ENCODE data around the gene IFNL2. TPM values are rescaled to one million over a fixed set of nuclear protein-coding genes. Genes with fewer than 3 reads are reported as not detected.

Gene IFNL2
- total and polyA plus RNA-seq, 2 donors (not counting 3 experiments of a cell fraction or from before 2014, with no cell fraction given), result not detected

GRCh38 chr19:39301021-39301420 is 32.8 kb downstream of the IFNL2 start:
- CTCF ChIA-PET, result interaction anchor here (0.9 kb wide), 1 partner anchor 10 kb away, joined by 3 read pairs; no protein-coding TSS in a partner anchor
- Histone ChIP-seq H3K79me2 (ENCODE audit: control insufficient read depth, insufficient read depth, low read length) (no peaks in the 10 kb centered on the region), H3K27me3 (ENCODE audit: control insufficient read depth in 2 of 2, insufficient read depth in 2 of 2, low read length in 2 of 2) (peaks cover 23 to 30% of the 10 kb centered on the region in 2 experiments), H3K4me3 (replicated peaks in 1 of 3; ENCODE audit: insufficient read depth in 1 of 3, low read depth in 1 of 3, low read length in 3 of 3) (no peak overlapping the region), H3K9me1 (replicated peaks; ENCODE audit: control insufficient read depth, extremely low read depth, insufficient read depth, low read length) (no peaks in the 10 kb centered on the region), H4K20me1 (replicated peaks; ENCODE audit: control insufficient read depth, extremely low read depth, insufficient read depth, low read length) (no peaks in the 10 kb centered on the region), H3K4me1 (ENCODE audit: control insufficient read depth, extremely low read depth, insufficient read depth, low read length) (no peaks in the 10 kb centered on the region), H3K27ac (ENCODE audit: insufficient read depth, low read depth, low read length) (no peak overlapping the region), H2AFZ (ENCODE audit: low read depth, low read length) (no peak overlapping the region), H3K36me3 (ENCODE audit: control insufficient read depth in 2 of 2, extremely low read depth in 1 of 2, insufficient read depth in 2 of 2, low read length in 2 of 2) (no peaks in the 10 kb centered on the region), H3K9ac (replicated peaks; ENCODE audit: extremely low read depth, insufficient read depth, low read length) (no peak overlapping the region), H3K9me3 (replicated peaks; ENCODE audit: control insufficient read depth, insufficient read depth, low read length) (no peaks in the 10 kb centered on the region), H3K4me2 (ENCODE audit: insufficient read depth, low read length) (no peak overlapping the region)
- intact Hi-C loops (cut with micrococcal nuclease) (no loop called here), dilution Hi-C loops (cut with MboI; ENCODE audit: extremely low pct_ligation_motif_present, low sequenced_read_pairs) (no loop called here)
- BruUV-seq (replicated peaks), result no TSS peak
- no peak for FAIRE-seq
- DNase-seq (ENCODE audit: low read depth, low spot score), result no peak
- POLR2A ChIA-PET, result no interaction called here
- TF ChIP-seq POLR2A (IDR thresholded peaks at IDR 0.05; ENCODE audit: low read depth, low read length), result no peak
- no peak for TF ChIP-seq CTCF (IDR thresholded peaks at IDR 0.05; ENCODE audit: extremely low read depth in 1 of 2, insufficient read depth in 1 of 2, low read depth in 1 of 2, low read length in 2 of 2)
- TF ChIP-seq FOS (IDR thresholded peaks at IDR 0.05; ENCODE audit: borderline replicate concordance, insufficient read depth, low read length), result no peak
- no peak for TF ChIP-seq EZH2 (IDR thresholded peaks at IDR 0.05; ENCODE audit: borderline replicate concordance, low read depth, low read length, severe bottlenecking)
- TF ChIP-seq GATA2 (IDR thresholded peaks at IDR 0.05; ENCODE audit: insufficient read depth, insufficient read length, low read depth, low read length), result no peak
- no peak for TF ChIP-seq MAX (IDR thresholded peaks at IDR 0.05; ENCODE audit: insufficient read depth, insufficient read length)
- TF ChIP-seq MYC (IDR thresholded peaks at IDR 0.05; ENCODE audit: low read depth, low read length), result no peak
- TF ChIP-seq POLR2AphosphoS5 (IDR thresholded peaks at IDR 0.05; ENCODE audit: insufficient read depth, low read depth, low read length), result no peak
- no peak for TF ChIP-seq JUN (IDR thresholded peaks at IDR 0.05; ENCODE audit: borderline replicate concordance, insufficient read depth, insufficient read length, low read depth)

Data from endothelial cell of umbilical vein (primary cell).